HG03095 (cell line): Measurements from ENCODE around the gene LRRC28.

Source experiments
- ATAC-seq: cut with Tn5 transposase; IDR thresholded peaks from one replicate; pipeline ENCODE4 v1.9.1; 2021; ENCODE audit warnings: moderate library complexity; ENCODE audit not compliant: unreplicated experiment

LRRC28 gene

GRCh38 chr15:99248000-99248715 is 3.1 kb upstream of the LRRC28 start:
- no peak for ATAC-seq

GRCh38 chr15:99249270-99249841 is 1.9 kb upstream of the LRRC28 start, which contains the start of gene TTC23:
TSS of gene TTC23 (minus strand) at chr15:99249581. CDS start at chr15:99228712, 20,869 bp downstream.
- no peak for ATAC-seq

GRCh38 chr15:99250001-99250400 is 1.3 kb upstream of the LRRC28 start:
- no peak for ATAC-seq

GRCh38 chr15:99250494-99250856 is 806 bp upstream of the LRRC28 start:
- no peak for ATAC-seq

GRCh38 chr15:99252326-99252725 is 1.0 kb downstream of the LRRC28 start:
- no peak for ATAC-seq

- ATAC-seq, result no peak
These were observed 2.3 kb downstream of the LRRC28 start for GRCh38 chr15:99253381-99254090.

- no peak for ATAC-seq
These were observed 5.9 kb downstream of the LRRC28 start for GRCh38 chr15:99257107-99257750.

- no peak for ATAC-seq
These were observed 12.8 kb downstream of the LRRC28 start for GRCh38 chr15:99264125-99264524.

GRCh38 chr15:99265541-99266070 is 14.3 kb downstream of the LRRC28 start:
- ATAC-seq, result no peak

- no peak for ATAC-seq
These were observed 16.7 kb downstream of the LRRC28 start for GRCh38 chr15:99267957-99268356.

- no peak for ATAC-seq
These were observed 17.1 kb downstream of the LRRC28 start for GRCh38 chr15:99268431-99268830.

- no peak for ATAC-seq
These were observed 22.5 kb downstream of the LRRC28 start for GRCh38 chr15:99273801-99274200.

GRCh38 chr15:99275061-99275460 is 23.8 kb downstream of the LRRC28 start:
- no peak for ATAC-seq

- ATAC-seq, result no peak
These were observed 24.3 kb downstream of the LRRC28 start for GRCh38 chr15:99275525-99276128.

- ATAC-seq, result no peak
These were observed 28.0 kb downstream of the LRRC28 start for GRCh38 chr15:99279290-99279689.

- no peak for ATAC-seq
These were observed 28.5 kb downstream of the LRRC28 start for GRCh38 chr15:99279827-99280226.

GRCh38 chr15:99282121-99282520 is 30.8 kb downstream of the LRRC28 start:
- ATAC-seq, result no peak

- ATAC-seq, result no peak
These were observed 31.3 kb downstream of the LRRC28 start for GRCh38 chr15:99282586-99282985.

GRCh38 chr15:99283717-99284116 is 32.4 kb downstream of the LRRC28 start:
- no peak for ATAC-seq

GRCh38 chr15:99291643-99292042 is 40.4 kb downstream of the LRRC28 start:
- ATAC-seq, result no peak

GRCh38 chr15:99295840-99296239 is 44.6 kb downstream of the LRRC28 start:
- ATAC-seq, result no peak
